Measurements from ENCODE around the gene CIRBP. TPM values are rescaled to one million over a fixed set of nuclear protein-coding genes. Genes with fewer than 3 reads are reported as not detected.

The CIRBP gene
- total RNA-seq, 1 experiment from 2014 or later, result 136 TPM

GRCh38 chr19:1225440-1226226 lies 43.5 kb upstream of the CIRBP start:
- no peak overlapping the region for H3K9ac ChIP-seq (ENCODE audit: low read length)
- no peak overlapping the region for H3K4me3 ChIP-seq (ENCODE audit: low read length)
- no peaks in the 10 kb centered on the region for H3K36me3 ChIP-seq (ENCODE audit: low read depth, low read length)
- H3K4me2 ChIP-seq (ENCODE audit: low read length), result no peak overlapping the region
- H2AFZ ChIP-seq (ENCODE audit: low read length), result no peak overlapping the region
- DNase-seq (no peak), ATAC-seq (no peak; the same call in 1 of the 2 replicates)
- H3K9me3 ChIP-seq (ENCODE audit: low read length), result no peaks in the 10 kb centered on the region
- no peak overlapping the region for H3K27ac ChIP-seq (ENCODE audit: low read length)
- H3K9me2 ChIP-seq (replicated peaks; ENCODE audit: low read length), result no peaks in the 10 kb centered on the region
- POLR2A ChIA-PET (ENCODE audit: unreplicated experiment), result no interaction called here
- H4K20me1 ChIP-seq (ENCODE audit: low read length), result no peaks in the 10 kb centered on the region
- no peaks in the 10 kb centered on the region for H3K79me2 ChIP-seq (ENCODE audit: low read length)
- no peaks in the 10 kb centered on the region for H3K27me3 ChIP-seq (ENCODE audit: low read length)
- no peaks in the 10 kb centered on the region for H3F3A ChIP-seq (ENCODE audit: low read length, unreplicated experiment)
- CTCF ChIA-PET, result interaction anchor here (0.5 to 0.6 kb wide), 2 partner anchors 16 to 211 kb away, joined by 5 read pairs; partner anchors contain the start of gene ATP5F1D
- no peaks in the 10 kb centered on the region for H3K4me1 ChIP-seq (ENCODE audit: insufficient read depth, low read length)
- no TSS peak for BruUV-seq (replicated peaks)
- intact Hi-C loops (cut with micrococcal nuclease), result no loop called here
- TF ChIP-seq CTCF (conservative IDR thresholded peaks at IDR 0.05; ENCODE audit: low read depth, low read length), result no peak
- TF ChIP-seq EZH2phosphoT487 (IDR thresholded peaks at IDR 0.05; ENCODE audit: borderline replicate concordance, low read length), result no peak
- TF ChIP-seq EZH2 (IDR thresholded peaks at IDR 0.05; ENCODE audit: low read length, unreplicated experiment), result no peak

GRCh38 chr19:1226227-1226518 lies 43.0 kb upstream of the CIRBP start:
- POLR2A ChIA-PET (ENCODE audit: unreplicated experiment), result no interaction called here
- Histone ChIP-seq H3K9ac (ENCODE audit: low read length) (no peak overlapping the region), H3K9me3 (ENCODE audit: low read length) (no peaks in the 10 kb centered on the region), H3K4me1 (ENCODE audit: insufficient read depth, low read length) (no peaks in the 10 kb centered on the region), H3K79me2 (ENCODE audit: low read length) (no peaks in the 10 kb centered on the region), H3K4me3 (ENCODE audit: low read length) (no peak overlapping the region), H3K4me2 (ENCODE audit: low read length) (no peak overlapping the region), H3K27me3 (ENCODE audit: low read length) (no peaks in the 10 kb centered on the region), H3K9me2 (replicated peaks; ENCODE audit: low read length) (no peaks in the 10 kb centered on the region), H3F3A (ENCODE audit: low read length, unreplicated experiment) (no peaks in the 10 kb centered on the region), H3K36me3 (ENCODE audit: low read depth, low read length) (no peaks in the 10 kb centered on the region), H4K20me1 (ENCODE audit: low read length) (no peaks in the 10 kb centered on the region), H3K27ac (ENCODE audit: low read length) (no peak overlapping the region), H2AFZ (ENCODE audit: low read length) (no peak overlapping the region)
- intact Hi-C loops (cut with micrococcal nuclease), result no loop called here
- no TSS peak for BruUV-seq (replicated peaks)
- DNase-seq (no peak), ATAC-seq (no peak)
- TF ChIP-seq EZH2 (IDR thresholded peaks at IDR 0.05; ENCODE audit: low read length, unreplicated experiment), result no peak
- no peak for TF ChIP-seq EZH2phosphoT487 (IDR thresholded peaks at IDR 0.05; ENCODE audit: borderline replicate concordance, low read length)
- no peak for TF ChIP-seq CTCF (conservative IDR thresholded peaks at IDR 0.05; ENCODE audit: low read depth, low read length)
- CTCF ChIA-PET, result no interaction called here

- H3K27ac ChIP-seq (ENCODE audit: low read length), result no peak overlapping the region
- H3K9me3 ChIP-seq (ENCODE audit: low read length), result no peaks in the 10 kb centered on the region
- H3K4me1 ChIP-seq (ENCODE audit: insufficient read depth, low read length), result peaks cover 2% of the 10 kb centered on the region; the same call in 1 of the 2 replicates
- BruUV-seq (replicated peaks), result no TSS peak
- no peaks in the 10 kb centered on the region for H3F3A ChIP-seq (ENCODE audit: low read length, unreplicated experiment)
- intact Hi-C loops (cut with micrococcal nuclease), result no loop called here
- H3K4me2 ChIP-seq (ENCODE audit: low read length), result no peak overlapping the region
- no peak for TF ChIP-seq EZH2phosphoT487 (IDR thresholded peaks at IDR 0.05; ENCODE audit: borderline replicate concordance, low read length)
- no peak for TF ChIP-seq EZH2 (IDR thresholded peaks at IDR 0.05; ENCODE audit: low read length, unreplicated experiment)
- H4K20me1 ChIP-seq (ENCODE audit: low read length), result no peaks in the 10 kb centered on the region
- H3K79me2 ChIP-seq (ENCODE audit: low read length), result no peaks in the 10 kb centered on the region
- CTCF ChIA-PET, result no interaction called here
- POLR2A ChIA-PET (ENCODE audit: unreplicated experiment), result no interaction called here
- no peaks in the 10 kb centered on the region for H3K9me2 ChIP-seq (replicated peaks; ENCODE audit: low read length)
- H2AFZ ChIP-seq (ENCODE audit: low read length), result no peak overlapping the region
- no peaks in the 10 kb centered on the region for H3K36me3 ChIP-seq (ENCODE audit: low read depth, low read length)
- no peaks in the 10 kb centered on the region for H3K27me3 ChIP-seq (ENCODE audit: low read length)
- ATAC-seq (no peak), DNase-seq (no peak)
- H3K4me3 ChIP-seq (ENCODE audit: low read length), result no peak overlapping the region
- no peak overlapping the region for H3K9ac ChIP-seq (ENCODE audit: low read length)
Observed at GRCh38 chr19:1226522-1227303, 42.4 kb upstream of the CIRBP start.
